Panc1 (cell line): ENCODE measurements around the gene IL1RAPL1. TPM values are rescaled to one million over a fixed set of nuclear protein-coding genes. Genes with fewer than 3 reads are reported as not detected.

Source experiments
- ATAC-seq: fragments of 200-7000 bp; cut with Tn5 transposase; 2 replicates; pipeline ENCODE4 v1.9.1; 2020; ENCODE audit warnings: mild to moderate bottlenecking, moderate library complexity
- BruUV-seq: library from RNA; stranded (reverse); fragments of 400-500 nt; replicated peaks from 2 replicates; lab custom pipeline; 2021; lab: Mats Ljungman, UMichigan
- CTCF ChIA-PET: fragments of 300-600 bp; sonication (Branson Sonifier 250); formaldehyde crosslinking; loops from one replicate; lab custom pipeline; 2022; ENCODE audit warnings: antibody characterized with exemption; lab: Charles Lee
- POLR2A ChIA-PET: fragments of 300-600 bp; sonication (Branson Sonifier 250); formaldehyde crosslinking; loops from one replicate; lab custom pipeline; 2022; ENCODE audit warnings: antibody characterized with exemption; lab: Charles Lee
- DNase-seq: peaks from one replicate; pipeline ENCODE4 v3.0.0-alpha.2; 2010; ENCODE audit warnings: low read depth, low spot score
- H3K27ac ChIP-seq: 2 replicates; pipeline ENCODE4 v1.5.1; 2011; ENCODE audit warnings: mild to moderate bottlenecking, low read length, inconsistent platforms
- H3K27me3 ChIP-seq: fragments of 200-500 bp; sonication (Bioruptor generic); 2 replicates; pipeline ENCODE4 v1.6.0; 2014; ENCODE audit warnings: low read length, inconsistent platforms; ENCODE audit not compliant: control insufficient read depth, insufficient read depth
- H3K36me3 ChIP-seq: fragments of 200-500 bp; sonication (Bioruptor generic); 2 replicates; pipeline ENCODE4 v1.5.1; 2014; ENCODE audit warnings: inconsistent platforms, mild to moderate bottlenecking, low read length, moderate library complexity; ENCODE audit not compliant: control insufficient read depth, insufficient read depth
- H3K4me1 ChIP-seq: 2 replicates; pipeline ENCODE4 v1.5.1; 2011; ENCODE audit warnings: inconsistent platforms, mild to moderate bottlenecking, low read length, moderate library complexity; ENCODE audit not compliant: control insufficient read depth, insufficient read depth
- H3K4me3 ChIP-seq, 2 experiments: 2 replicates each; pipeline ENCODE4 v1.5.1; 2011 to 2012; ENCODE audit warnings: low read depth in 2 of 2, low read length in 2 of 2, mild to moderate bottlenecking in 2 of 2, inconsistent platforms in 1 of 2, moderate library complexity in 1 of 2
- H3K9me3 ChIP-seq: fragments of 200-500 bp; sonication (Bioruptor generic); 2 replicates; pipeline ENCODE4 v1.5.1; 2014; ENCODE audit warnings: low read depth, mild to moderate bottlenecking, inconsistent platforms, low read length, moderate library complexity; ENCODE audit not compliant: control insufficient read depth, insufficient read depth
- CTCF ChIP-seq: fragments of 450-650 bp; IDR thresholded peaks from 2 replicates; pipeline ENCODE4 v1.5.1; 2017; ENCODE audit warnings: mild to moderate bottlenecking
- POLR2AphosphoS5 ChIP-seq: IDR thresholded peaks from 2 replicates; pipeline ENCODE4 v1.6.1; 2012; ENCODE audit warnings: mild to moderate bottlenecking, low read depth, low read length, moderate library complexity
- REST ChIP-seq, 2 experiments: IDR thresholded peaks; 2 replicates each; pipeline ENCODE4 v1.6.1; 2011 to 2012; ENCODE audit warnings: low read depth in 2 of 2, control low read depth in 1 of 2, low read length in 1 of 2, mild to moderate bottlenecking in 1 of 2, moderate library complexity in 1 of 2; ENCODE audit not compliant: insufficient read depth in 1 of 2
- SIN3A ChIP-seq: IDR thresholded peaks from 2 replicates; pipeline ENCODE4 v1.6.1; 2012; ENCODE audit warnings: low read depth, mild to moderate bottlenecking, low read length, moderate library complexity, borderline replicate concordance; ENCODE audit not compliant: insufficient read depth
- TCF7L2 ChIP-seq: IDR thresholded peaks from 2 replicates; pipeline ENCODE4 v1.6.1; 2011; ENCODE audit warnings: mild to moderate bottlenecking, low read depth, low read length, inconsistent platforms
- in situ Hi-C: cut with HindIII; loops from 2 replicates; pipeline ENCODE4 v1.10.0; 2016; ENCODE audit warnings: low sequenced_read_pairs, low pct_unique_long_range_greater_than_20kb
- intact Hi-C: fragments of 100-400 bp; cut with micrococcal nuclease; formaldehyde crosslinking; loops from one replicate; pipeline ENCODE4 v1.10.0; 2022; ENCODE audit not compliant: unreplicated experiment
- total RNA-seq: library from RNA; stranded (reverse); gene quantifications from one replicate; pipeline ENCODE4 v1.2.1, GENCODE V29; 2021; ENCODE audit not compliant: unreplicated experiment

The IL1RAPL1 gene
- total RNA-seq, 1 experiment from 2014 or later, result 0.59 TPM

GRCh38 chrX:29225670-29226069 is 638.4 kb downstream of the IL1RAPL1 start:
- Histone ChIP-seq H3K4me1 (no peaks in the 10 kb centered on the region), H3K9me3 (no peaks in the 10 kb centered on the region), H3K27me3 (no peaks in the 10 kb centered on the region), H3K36me3 (no peaks in the 10 kb centered on the region), H3K27ac (no peak overlapping the region), H3K4me3 (no peak overlapping the region)
- ChIA-PET CTCF (no interaction called here), POLR2A (no interaction called here)
- no peak for DNase-seq
- ATAC-seq, result no peak
- in situ Hi-C loops, result no loop called here
- TF ChIP-seq CTCF (no peak), TCF7L2 (no peak), POLR2AphosphoS5 (no peak), SIN3A (no peak), REST (IDR thresholded peaks at IDR 0.05; ENCODE audit: insufficient read depth in 1 of 2, low read depth in 2 of 2, low read length in 1 of 2) (no peak)
- intact Hi-C loops, result no loop called here
- no TSS peak for BruUV-seq

- ChIA-PET CTCF (interaction anchor here (0.5 kb wide), 1 partner anchor 249 kb away, joined by 4 read pairs; no protein-coding TSS in a partner anchor), POLR2A (no interaction called here)
- in situ Hi-C loops (no loop called here), intact Hi-C loops (no loop called here)
- TF ChIP-seq SIN3A (no peak), REST (IDR thresholded peaks at IDR 0.05; ENCODE audit: insufficient read depth in 1 of 2, low read depth in 2 of 2, low read length in 1 of 2) (no peak), TCF7L2 (no peak), CTCF (no peak), POLR2AphosphoS5 (no peak)
- H3K27me3 ChIP-seq, result no peaks in the 10 kb centered on the region
- ATAC-seq, result peak; percentile 69; the same call in 1 of the 2 replicates
- H3K27ac ChIP-seq, result 0 out of 2 replicates have a peak overlapping the region, but pooled peaks have one; percentile 34
- no TSS peak for BruUV-seq
- H3K4me1 ChIP-seq, result no peaks in the 10 kb centered on the region
- no peaks in the 10 kb centered on the region for H3K9me3 ChIP-seq
- H3K4me3 ChIP-seq, result no peak overlapping the region
- H3K36me3 ChIP-seq, result no peaks in the 10 kb centered on the region
- DNase-seq, result no peak
Observed at GRCh38 chrX:29229802-29230201, 642.6 kb downstream of the IL1RAPL1 start.
